Vagina (tissue), 2 donors: ENCODE data around the gene TRIP4.

Experiments used
- POLR2AphosphoS5 ChIP-seq, 2 donors: sonication (generic); formaldehyde crosslinking; IDR thresholded peaks; one replicate each; pipeline ENCODE4 v1.9.0; 2017; ENCODE audit warnings: antibody characterized with exemption in 2 of 2, mild to moderate bottlenecking in 2 of 2, low read depth in 1 of 2; ENCODE audit not compliant: insufficient read depth in 1 of 2
- TF ChIP-seq, protein P1 (sequence below), 3 experiments: fragments of 450-650 bp in 2 of 3; fragments of 200-600 bp in 1 of 3; sonication (generic) in 1 of 3; IDR thresholded peaks; one replicate each; pipeline ENCODE4 v1.5.1; 2017 to 2019; ENCODE audit warnings: antibody characterized with exemption in 3 of 3, mild to moderate bottlenecking in 2 of 3, moderate library complexity in 2 of 3

DNA sequence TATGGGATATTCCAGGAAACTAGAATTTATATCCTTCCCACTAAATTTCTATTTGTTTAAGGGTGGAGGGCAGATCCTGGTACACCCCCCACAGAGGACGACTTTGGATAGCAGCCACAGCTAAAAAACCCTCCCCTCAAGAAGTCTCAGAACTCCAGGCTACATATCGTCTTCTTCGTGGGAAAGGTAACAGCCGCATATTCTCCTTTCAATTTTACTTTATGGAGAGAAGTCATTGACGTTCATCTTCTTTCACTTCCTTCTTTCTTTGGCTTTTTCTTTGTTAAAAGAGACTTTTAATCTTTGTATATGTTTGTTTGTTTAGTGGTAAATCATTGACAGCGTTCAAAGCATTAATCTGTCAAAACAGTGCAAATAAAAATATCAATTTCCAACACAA, 36.3 kb downstream of the TRIP4 start:
- TF ChIP-seq, protein P1, sequence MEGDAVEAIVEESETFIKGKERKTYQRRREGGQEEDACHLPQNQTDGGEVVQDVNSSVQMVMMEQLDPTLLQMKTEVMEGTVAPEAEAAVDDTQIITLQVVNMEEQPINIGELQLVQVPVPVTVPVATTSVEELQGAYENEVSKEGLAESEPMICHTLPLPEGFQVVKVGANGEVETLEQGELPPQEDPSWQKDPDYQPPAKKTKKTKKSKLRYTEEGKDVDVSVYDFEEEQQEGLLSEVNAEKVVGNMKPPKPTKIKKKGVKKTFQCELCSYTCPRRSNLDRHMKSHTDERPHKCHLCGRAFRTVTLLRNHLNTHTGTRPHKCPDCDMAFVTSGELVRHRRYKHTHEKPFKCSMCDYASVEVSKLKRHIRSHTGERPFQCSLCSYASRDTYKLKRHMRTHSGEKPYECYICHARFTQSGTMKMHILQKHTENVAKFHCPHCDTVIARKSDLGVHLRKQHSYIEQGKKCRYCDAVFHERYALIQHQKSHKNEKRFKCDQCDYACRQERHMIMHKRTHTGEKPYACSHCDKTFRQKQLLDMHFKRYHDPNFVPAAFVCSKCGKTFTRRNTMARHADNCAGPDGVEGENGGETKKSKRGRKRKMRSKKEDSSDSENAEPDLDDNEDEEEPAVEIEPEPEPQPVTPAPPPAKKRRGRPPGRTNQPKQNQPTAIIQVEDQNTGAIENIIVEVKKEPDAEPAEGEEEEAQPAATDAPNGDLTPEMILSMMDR (IDR thresholded peaks at IDR 0.05): no peak
- no peak for TF ChIP-seq POLR2AphosphoS5 (IDR thresholded peaks at IDR 0.05; ENCODE audit: insufficient read depth in 1 of 2, low read depth in 1 of 2)
